ENCODE results near the gene ZNF653.

GRCh38 chr19:11460207-11460606 lies 45.4 kb downstream of the ZNF653 start:
- no peak for TF ChIP-seq POLR2A (IDR thresholded peaks at IDR 0.05)
- TF ChIP-seq, protein P1, sequence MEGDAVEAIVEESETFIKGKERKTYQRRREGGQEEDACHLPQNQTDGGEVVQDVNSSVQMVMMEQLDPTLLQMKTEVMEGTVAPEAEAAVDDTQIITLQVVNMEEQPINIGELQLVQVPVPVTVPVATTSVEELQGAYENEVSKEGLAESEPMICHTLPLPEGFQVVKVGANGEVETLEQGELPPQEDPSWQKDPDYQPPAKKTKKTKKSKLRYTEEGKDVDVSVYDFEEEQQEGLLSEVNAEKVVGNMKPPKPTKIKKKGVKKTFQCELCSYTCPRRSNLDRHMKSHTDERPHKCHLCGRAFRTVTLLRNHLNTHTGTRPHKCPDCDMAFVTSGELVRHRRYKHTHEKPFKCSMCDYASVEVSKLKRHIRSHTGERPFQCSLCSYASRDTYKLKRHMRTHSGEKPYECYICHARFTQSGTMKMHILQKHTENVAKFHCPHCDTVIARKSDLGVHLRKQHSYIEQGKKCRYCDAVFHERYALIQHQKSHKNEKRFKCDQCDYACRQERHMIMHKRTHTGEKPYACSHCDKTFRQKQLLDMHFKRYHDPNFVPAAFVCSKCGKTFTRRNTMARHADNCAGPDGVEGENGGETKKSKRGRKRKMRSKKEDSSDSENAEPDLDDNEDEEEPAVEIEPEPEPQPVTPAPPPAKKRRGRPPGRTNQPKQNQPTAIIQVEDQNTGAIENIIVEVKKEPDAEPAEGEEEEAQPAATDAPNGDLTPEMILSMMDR (IDR thresholded peaks at IDR 0.05) = peak in 3 of 12 donors; percentile 9 to 19 (median 14)

All from heart left ventricle (tissue), 13 donors.